Naive B cell (primary cell): ENCODE measurements around the gene GNB1. TPM values are rescaled to one million over a fixed set of nuclear protein-coding genes. Genes with fewer than 3 reads are reported as not detected.

ENCODE experiments used
- ATAC-seq, 2 donors: fragments of 150-1000 bp; cut with Tn5 transposase; 2 replicates each; pipeline ENCODE4 v1.10.0; 2021; ENCODE audit warnings: low read depth in 2 of 2, mild to moderate bottlenecking in 2 of 2, moderate library complexity in 2 of 2
- DNase-seq: peaks from one replicate; pipeline ENCODE4 v3.0.0; 2022
- H3K27ac Mint-ChIP-seq, 6 donors: one replicate each; pipeline ENCODE4 v1.8.0; 2020 to 2022; ENCODE audit warnings: mild to moderate bottlenecking in 6 of 6, mixed read lengths in 6 of 6, moderate library complexity in 5 of 6, inconsistent platforms in 2 of 6
- H3K27me3 Mint-ChIP-seq, 3 donors: one replicate each; pipeline ENCODE4 v1.8.0; 2021 to 2022; ENCODE audit warnings: mixed read lengths in 3 of 3, mild to moderate bottlenecking in 1 of 3
- H3K36me3 Mint-ChIP-seq, 2 donors: one replicate each; pipeline ENCODE4 v1.8.0; 2020 to 2022; ENCODE audit warnings: mixed read lengths in 2 of 2, inconsistent platforms in 1 of 2, mild to moderate bottlenecking in 1 of 2
- H3K4me1 Mint-ChIP-seq, 3 donors: one replicate each; pipeline ENCODE4 v1.8.0; 2020 to 2022; ENCODE audit warnings: mixed read lengths in 3 of 3, inconsistent platforms in 1 of 3, mild to moderate bottlenecking in 1 of 3, moderate library complexity in 1 of 3
- H3K4me3 Mint-ChIP-seq, 8 donors: one replicate each; pipeline ENCODE4 v1.8.0; 2020 to 2022; ENCODE audit warnings: mild to moderate bottlenecking in 8 of 8, mixed read lengths in 8 of 8, moderate library complexity in 8 of 8, inconsistent platforms in 2 of 8
- H3K9me3 Mint-ChIP-seq, 7 donors: one replicate each; pipeline ENCODE4 v1.8.0; 2020 to 2022; ENCODE audit warnings: mixed read lengths in 7 of 7, mild to moderate bottlenecking in 5 of 7, inconsistent platforms in 2 of 7, moderate library complexity in 1 of 7
- polyA plus RNA-seq, 6 donors: library from polyadenylated mRNA; unstranded; fragments of 300-500 nt; fragmentation: Illumina TruSeq; gene quantifications; one replicate each; pipeline ENCODE4 v1.2.3, GENCODE V29; 2021; ENCODE audit warnings: low read depth in 6 of 6

GNB1 gene
- polyA plus RNA-seq, 6 donors from 2014 or later = 57.9 to 131 (median 92.3) TPM

DNA sequence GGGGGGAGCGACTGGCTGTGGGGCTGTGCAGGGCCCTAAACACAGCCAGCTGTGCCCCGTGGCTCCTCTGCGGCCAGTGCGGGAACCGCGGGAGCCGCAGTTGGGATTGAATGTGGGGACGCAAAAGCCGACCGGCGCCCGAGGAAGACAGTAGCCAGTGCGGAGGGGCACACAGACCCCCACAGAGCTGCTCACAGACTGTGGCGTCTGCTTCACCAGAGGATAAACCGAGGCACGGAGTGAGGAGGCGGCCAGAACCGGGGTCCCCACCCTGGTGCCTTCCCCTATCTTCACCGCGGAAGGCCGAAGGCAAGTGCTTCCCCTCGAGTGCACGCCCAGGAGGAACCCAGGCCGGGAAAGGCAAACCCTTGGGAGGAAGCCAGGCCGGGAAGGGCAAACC is 36.9 kb upstream of the GNB1 start:
- no peak for DNase-seq
- ATAC-seq = no peak
- Mint-ChIP-seq H3K36me3 (no peaks in the 10 kb centered on the region), H3K4me3 (no peak overlapping the region), H3K9me3 (no peaks in the 10 kb centered on the region), H3K27me3 (peaks cover 0 to 22% (median 0%) of the 10 kb centered on the region in 3 donors), H3K27ac (no peak overlapping the region), H3K4me1 (peaks cover 0 to 2% (median 0%) of the 10 kb centered on the region in 3 donors)

DNA sequence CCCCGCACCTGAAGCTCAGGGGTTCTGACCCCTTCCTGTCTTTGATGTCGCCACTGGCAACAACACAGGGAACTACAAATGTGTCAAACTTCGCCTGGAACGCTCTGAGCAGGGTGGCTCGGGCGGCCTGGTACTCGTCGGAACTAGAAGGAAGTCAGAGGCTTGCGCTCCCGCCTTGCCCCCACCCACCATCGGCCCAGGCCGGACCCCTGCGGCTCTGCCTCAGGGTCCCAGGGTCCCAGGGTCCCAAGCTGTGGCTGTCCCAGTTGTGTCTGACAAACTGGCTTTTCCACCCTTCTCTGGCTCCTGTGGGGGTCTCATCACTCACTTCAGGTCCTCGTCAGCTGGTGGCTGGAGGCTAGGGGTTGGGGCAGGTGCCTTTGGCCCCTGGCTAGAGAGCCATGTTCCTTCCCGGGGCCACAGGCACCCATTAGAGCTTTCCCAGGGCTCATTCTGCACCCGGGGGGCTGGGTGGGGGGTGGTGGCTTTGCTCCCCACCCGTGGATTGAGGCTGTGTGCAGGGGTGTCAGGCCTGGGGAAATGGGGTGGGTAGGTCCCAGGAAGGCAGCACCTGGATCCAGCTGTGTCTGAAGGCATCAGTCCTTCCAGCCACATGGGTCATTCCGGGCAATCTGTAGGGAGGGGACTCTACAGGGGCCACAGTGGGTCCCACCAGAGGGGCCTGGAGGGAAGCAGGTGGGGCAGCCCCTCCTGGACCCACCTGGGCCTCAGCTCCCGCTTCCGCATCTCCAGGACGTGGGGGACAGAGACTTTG is 36.2 kb upstream of the GNB1 start:
- Mint-ChIP-seq H3K4me1 (peaks cover 0 to 2% (median 0%) of the 10 kb centered on the region in 3 donors), H3K9me3 (no peaks in the 10 kb centered on the region), H3K27me3 (peaks cover 0 to 27% (median 0%) of the 10 kb centered on the region in 3 donors), H3K4me3 (no peak overlapping the region), H3K27ac (no peak overlapping the region), H3K36me3 (no peaks in the 10 kb centered on the region)
- DNase-seq (no peak), ATAC-seq (no peak)

DNA sequence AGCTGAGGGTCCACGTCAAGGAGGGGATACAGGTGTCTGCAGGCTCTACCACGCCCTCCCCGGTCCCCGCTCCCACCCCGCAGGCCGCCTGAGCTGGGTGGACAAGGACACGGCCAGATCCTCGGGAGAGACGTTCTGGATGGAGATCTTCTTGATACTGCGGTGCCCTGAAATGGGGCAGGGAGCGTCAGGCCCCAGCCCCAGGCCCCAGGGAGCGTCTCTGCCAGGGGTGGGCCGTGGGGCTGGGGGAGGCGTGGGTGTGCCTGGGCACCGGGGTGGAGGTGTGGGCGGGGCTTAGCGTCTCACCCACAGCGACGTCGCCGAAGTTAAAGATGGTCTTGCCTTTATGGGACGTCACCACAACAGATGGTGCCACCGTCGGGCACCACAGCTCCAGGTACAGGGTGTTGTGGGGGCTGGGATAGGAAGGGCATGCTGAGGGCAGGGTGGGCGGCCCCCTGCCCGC is 35.5 kb upstream of the GNB1 start:
- H3K36me3 Mint-ChIP-seq = no peaks in the 10 kb centered on the region
- no peaks in the 10 kb centered on the region for H3K9me3 Mint-ChIP-seq
- peaks cover 0 to 2% (median 0%) of the 10 kb centered on the region in 3 donors for H3K4me1 Mint-ChIP-seq
- DNase-seq (no peak), ATAC-seq (no peak)
- H3K27me3 Mint-ChIP-seq = peaks cover 0 to 27% (median 0%) of the 10 kb centered on the region in 3 donors
- H3K27ac Mint-ChIP-seq = no peak overlapping the region
- H3K4me3 Mint-ChIP-seq = no peak overlapping the region

DNA sequence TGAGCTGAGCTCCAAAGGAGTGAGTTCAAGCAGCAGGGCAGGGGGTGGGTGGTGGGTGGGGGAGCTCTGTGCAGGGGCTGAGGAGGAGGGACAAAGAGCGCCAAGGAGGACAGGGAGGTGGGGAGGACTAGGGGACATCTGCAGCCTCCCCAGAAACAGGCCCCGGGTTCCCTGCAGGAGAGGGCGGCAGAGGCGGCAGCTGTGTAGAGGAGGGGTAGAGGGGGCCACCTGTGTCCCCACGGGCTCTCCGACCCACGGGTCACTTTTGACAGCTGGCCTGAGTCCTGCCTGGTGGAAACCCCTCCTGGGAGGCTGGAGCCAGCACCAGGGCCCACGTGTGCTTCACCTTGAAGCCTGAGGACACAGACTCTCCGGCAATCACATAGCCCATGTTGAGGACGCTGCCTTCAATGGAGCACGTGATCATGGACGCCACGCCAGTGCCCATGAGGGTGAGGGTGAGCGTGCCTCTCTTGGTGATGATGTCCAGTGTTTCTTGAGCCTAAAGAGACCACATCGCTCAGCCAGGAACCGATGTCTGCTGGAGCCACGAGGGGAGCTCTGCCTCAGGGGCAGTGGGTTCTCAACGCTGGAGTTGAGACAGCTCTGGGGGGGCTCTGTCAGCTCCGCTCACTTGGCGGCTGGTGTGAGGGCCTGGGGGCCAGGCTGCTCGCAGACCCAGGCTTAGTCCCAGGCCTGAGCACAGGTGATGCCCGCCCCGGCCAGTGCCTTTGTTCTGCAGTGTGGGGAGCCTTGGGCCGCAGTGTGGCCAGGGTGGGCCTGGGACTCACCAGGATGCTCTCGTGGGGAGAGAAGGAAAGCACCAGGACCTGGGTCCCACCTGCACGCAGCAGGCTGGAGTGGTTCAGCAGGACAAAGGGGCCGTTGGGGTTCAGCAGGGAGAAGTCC is 34.8 kb upstream of the GNB1 start:
- Mint-ChIP-seq H3K9me3 (no peaks in the 10 kb centered on the region), H3K36me3 (no peaks in the 10 kb centered on the region), H3K4me1 (peaks cover 0 to 2% (median 0%) of the 10 kb centered on the region in 3 donors), H3K27ac (no peak overlapping the region), H3K4me3 (no peak overlapping the region), H3K27me3 (peaks cover 0 to 27% (median 0%) of the 10 kb centered on the region in 3 donors)
- no peak for ATAC-seq
- no peak for DNase-seq

DNA sequence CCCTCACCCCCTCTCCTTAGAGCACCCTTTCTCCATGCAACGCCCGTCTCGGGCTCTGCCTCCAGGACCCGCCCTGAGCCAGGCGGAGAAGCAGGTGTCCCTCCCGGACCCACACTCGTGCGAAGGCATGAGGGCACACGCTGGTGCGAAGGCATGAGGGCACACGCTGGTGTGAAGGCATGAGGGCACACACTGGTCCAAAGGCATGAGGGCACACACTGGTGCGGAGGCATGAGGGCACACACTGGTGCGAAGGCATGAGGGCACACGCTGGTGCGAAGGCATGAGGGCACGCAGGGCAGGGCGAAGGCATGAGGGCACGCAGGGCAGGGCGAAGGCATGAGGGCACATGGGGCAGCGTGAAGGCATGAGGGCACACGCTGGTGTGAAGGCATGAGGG is 34.0 kb upstream of the GNB1 start:
- Mint-ChIP-seq H3K27ac (peak overlapping the region in 1 of 6 donors; percentile 62), H3K4me1 (peaks cover 0 to 2% (median 0%) of the 10 kb centered on the region in 3 donors), H3K4me3 (no peak overlapping the region), H3K27me3 (peaks cover 0 to 27% (median 0%) of the 10 kb centered on the region in 3 donors), H3K9me3 (no peaks in the 10 kb centered on the region), H3K36me3 (no peaks in the 10 kb centered on the region)
- ATAC-seq (no peak), DNase-seq (no peak)

DNA sequence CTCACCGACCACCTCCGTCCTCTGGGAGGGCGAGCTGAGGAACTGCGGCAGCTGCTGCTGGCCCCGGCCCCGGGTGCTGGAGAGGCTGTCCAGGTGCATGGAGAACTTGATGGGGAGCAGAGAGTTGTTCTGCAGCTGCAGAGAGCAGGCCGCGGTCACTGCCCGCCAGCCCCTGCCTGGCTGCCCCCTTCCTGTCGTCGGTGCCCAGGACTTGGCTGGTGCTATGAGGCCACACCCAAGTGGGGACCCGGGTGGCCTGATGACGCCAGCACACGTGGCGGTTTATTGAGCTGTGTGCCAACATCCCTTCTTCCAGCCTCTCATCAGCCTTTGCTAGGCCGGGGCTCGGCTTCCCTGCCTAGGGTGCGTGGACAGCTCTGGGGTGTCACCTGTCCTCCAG is 33.5 kb upstream of the GNB1 start:
- H3K27ac Mint-ChIP-seq = peak overlapping the region in 1 of 6 donors; percentile 62
- peaks cover 0 to 2% (median 0%) of the 10 kb centered on the region in 3 donors for H3K4me1 Mint-ChIP-seq
- ATAC-seq (no peak), DNase-seq (no peak)
- peaks cover 0 to under 1% (median 0%) of the 10 kb centered on the region in 7 donors for H3K9me3 Mint-ChIP-seq
- H3K36me3 Mint-ChIP-seq = no peaks in the 10 kb centered on the region
- no peak overlapping the region for H3K4me3 Mint-ChIP-seq
- H3K27me3 Mint-ChIP-seq = peaks cover 0 to 27% (median 0%) of the 10 kb centered on the region in 3 donors

DNA sequence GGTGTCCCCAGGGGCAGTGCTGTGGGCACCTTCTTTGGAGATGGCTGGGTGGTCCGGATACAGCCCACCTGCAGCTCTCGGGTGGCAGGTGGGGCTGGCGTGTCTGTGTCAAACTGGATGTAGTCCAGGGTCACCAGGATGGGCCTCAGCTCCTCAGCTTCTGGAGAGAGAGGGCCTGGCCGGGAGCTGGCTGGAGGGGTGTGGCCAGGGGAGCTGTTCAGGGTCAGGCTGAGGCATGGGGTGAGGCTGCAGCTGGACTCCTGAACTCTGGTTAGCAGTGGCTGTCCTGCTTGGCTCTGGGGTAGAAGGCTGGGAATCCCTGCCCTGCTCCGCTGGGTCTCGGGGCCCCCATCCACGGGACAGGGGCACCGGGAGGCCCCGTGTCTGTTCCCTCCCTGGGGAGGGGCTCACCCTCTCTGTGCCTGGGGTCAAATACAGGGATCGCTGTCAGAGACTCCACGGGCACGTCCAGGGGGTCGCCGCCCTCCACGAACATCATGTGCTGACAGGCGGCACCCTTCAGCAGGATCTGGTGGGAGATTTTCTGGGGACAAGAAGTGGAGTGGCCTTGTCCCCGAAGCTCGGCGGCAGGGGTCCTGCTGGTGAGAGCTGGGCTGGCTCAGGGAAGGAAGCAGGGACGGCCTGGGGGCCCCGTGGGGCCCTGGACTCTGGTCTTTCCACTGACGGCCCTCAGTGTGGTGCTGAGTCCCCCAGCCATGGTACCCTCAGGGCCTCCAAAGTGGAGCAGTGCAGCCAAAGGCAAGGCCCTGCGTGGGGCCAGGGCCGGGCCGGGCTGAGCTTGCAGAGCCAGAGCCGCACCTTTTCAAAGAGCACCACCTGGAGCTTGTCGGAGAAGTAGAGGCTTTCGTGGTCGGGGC is 32.3 kb upstream of the GNB1 start:
- H3K36me3 Mint-ChIP-seq = no peaks in the 10 kb centered on the region
- no peak for DNase-seq

DNA sequence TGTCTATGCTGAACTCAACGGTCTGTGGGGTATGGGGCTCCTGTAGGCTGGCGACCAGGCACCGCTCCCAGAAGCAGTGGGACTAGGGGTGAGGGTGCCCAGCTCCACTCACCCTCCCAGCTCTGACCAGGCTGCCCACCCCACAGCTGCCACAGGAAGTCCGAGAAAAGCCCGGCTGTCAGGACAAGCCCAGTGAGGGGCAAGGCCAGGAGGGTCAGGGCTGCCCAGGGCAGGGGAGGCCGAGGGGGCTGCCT is 31.7 kb upstream of the GNB1 start:
- Mint-ChIP-seq H3K27ac (no peak overlapping the region), H3K36me3 (no peaks in the 10 kb centered on the region), H3K27me3 (peaks cover 0 to 27% (median 0%) of the 10 kb centered on the region in 3 donors)

More for the DNA sequence above, 32.3 kb upstream of the GNB1 start:
- H3K9me3 Mint-ChIP-seq = peaks cover 0 to 2% (median 0%) of the 10 kb centered on the region in 7 donors
- H3K27ac Mint-ChIP-seq = no peak overlapping the region
- H3K27me3 Mint-ChIP-seq = peaks cover 0 to 27% (median 0%) of the 10 kb centered on the region in 3 donors
- H3K4me1 Mint-ChIP-seq = peaks cover 0 to 2% (median 0%) of the 10 kb centered on the region in 3 donors
- ATAC-seq = no peak
- peak overlapping the region in 1 of 8 donors; percentile 67 for H3K4me3 Mint-ChIP-seq

DNA sequence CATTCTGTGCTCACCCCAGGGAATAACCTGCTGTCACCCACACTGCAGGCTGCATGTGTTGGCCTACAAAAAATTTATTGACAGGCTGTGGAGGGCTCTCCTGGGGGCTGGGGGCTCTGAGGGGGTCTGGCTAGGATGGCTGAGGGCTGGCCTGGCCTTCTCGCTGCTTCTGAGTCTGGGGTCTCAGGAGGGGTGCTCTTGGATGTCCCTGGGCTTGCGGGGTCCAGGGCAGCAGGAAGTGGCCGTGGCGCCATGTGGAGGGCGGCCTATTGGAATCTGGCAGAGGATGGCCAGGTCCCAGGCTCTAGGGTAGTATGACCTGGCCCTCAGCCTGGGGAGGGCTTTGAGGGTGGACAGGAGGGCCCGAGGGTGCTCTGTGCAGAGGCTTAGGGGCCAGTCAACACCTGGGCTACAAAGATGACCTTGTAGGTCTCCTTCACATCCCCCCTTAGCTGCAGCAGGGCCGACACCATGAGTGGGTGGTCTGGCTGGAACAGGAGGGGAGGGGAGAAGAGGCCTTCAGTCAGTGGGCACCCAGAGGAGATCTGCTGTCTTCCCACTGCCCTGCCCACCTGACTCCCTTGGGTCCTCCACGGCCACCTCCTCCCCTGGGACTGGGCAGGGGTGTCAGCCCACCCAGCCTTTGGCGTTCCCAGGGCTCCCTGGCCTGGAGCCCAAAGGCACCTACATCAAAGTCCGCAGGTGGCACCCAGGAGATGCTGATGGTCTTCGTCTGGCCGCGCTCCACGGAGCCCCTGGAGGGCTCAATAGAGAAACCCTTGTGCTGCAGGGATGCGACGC is 31.2 kb upstream of the GNB1 start:
- DNase-seq (no peak), ATAC-seq (no peak)
- H3K4me1 Mint-ChIP-seq = peaks cover 0 to 5% (median 2%) of the 10 kb centered on the region in 3 donors
- peaks cover 0 to 27% (median 0%) of the 10 kb centered on the region in 3 donors for H3K27me3 Mint-ChIP-seq
- no peak overlapping the region for H3K4me3 Mint-ChIP-seq
- no peak overlapping the region for H3K27ac Mint-ChIP-seq
- peaks cover 0 to 2% (median 0%) of the 10 kb centered on the region in 7 donors for H3K9me3 Mint-ChIP-seq
- H3K36me3 Mint-ChIP-seq = no peaks in the 10 kb centered on the region

More for the DNA sequence above, 31.7 kb upstream of the GNB1 start:
- no peak for DNase-seq
- Mint-ChIP-seq H3K4me3 (peak overlapping the region in 1 of 8 donors; percentile 16), H3K9me3 (peaks cover 0 to 2% (median 0%) of the 10 kb centered on the region in 7 donors), H3K4me1 (peaks cover 0 to 2% (median 2%) of the 10 kb centered on the region in 3 donors)
- ATAC-seq = no peak

DNA sequence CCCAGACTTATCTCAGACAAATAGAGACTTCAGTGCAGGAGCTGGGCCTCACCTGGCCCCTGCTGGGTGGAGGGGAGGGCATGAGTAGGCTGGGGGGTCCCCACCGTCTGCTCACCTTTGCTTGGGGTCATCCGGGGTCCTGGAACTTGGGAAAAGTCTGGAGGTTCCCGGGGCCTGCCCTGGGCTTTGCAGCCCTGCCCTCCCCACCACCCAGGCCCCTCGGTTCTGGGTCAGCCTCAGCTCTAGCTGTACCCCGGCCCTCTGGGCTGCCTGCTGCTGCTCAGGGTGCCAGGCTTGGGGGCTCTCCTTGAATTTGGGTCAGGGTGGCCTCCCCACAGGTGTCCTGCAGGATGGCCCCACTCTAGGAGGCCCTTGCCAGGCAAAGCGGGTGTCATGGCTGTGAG is 30.6 kb upstream of the GNB1 start:
- H3K27me3 Mint-ChIP-seq = peaks cover 0 to 23% (median 0%) of the 10 kb centered on the region in 3 donors
- peaks cover 0 to 5% (median 2%) of the 10 kb centered on the region in 3 donors for H3K4me1 Mint-ChIP-seq
- H3K9me3 Mint-ChIP-seq = peaks cover 0 to 2% (median 0%) of the 10 kb centered on the region in 7 donors
- no peak overlapping the region for H3K27ac Mint-ChIP-seq
- no peaks in the 10 kb centered on the region for H3K36me3 Mint-ChIP-seq
- no peak overlapping the region for H3K4me3 Mint-ChIP-seq
- DNase-seq (no peak), ATAC-seq (no peak)

DNA sequence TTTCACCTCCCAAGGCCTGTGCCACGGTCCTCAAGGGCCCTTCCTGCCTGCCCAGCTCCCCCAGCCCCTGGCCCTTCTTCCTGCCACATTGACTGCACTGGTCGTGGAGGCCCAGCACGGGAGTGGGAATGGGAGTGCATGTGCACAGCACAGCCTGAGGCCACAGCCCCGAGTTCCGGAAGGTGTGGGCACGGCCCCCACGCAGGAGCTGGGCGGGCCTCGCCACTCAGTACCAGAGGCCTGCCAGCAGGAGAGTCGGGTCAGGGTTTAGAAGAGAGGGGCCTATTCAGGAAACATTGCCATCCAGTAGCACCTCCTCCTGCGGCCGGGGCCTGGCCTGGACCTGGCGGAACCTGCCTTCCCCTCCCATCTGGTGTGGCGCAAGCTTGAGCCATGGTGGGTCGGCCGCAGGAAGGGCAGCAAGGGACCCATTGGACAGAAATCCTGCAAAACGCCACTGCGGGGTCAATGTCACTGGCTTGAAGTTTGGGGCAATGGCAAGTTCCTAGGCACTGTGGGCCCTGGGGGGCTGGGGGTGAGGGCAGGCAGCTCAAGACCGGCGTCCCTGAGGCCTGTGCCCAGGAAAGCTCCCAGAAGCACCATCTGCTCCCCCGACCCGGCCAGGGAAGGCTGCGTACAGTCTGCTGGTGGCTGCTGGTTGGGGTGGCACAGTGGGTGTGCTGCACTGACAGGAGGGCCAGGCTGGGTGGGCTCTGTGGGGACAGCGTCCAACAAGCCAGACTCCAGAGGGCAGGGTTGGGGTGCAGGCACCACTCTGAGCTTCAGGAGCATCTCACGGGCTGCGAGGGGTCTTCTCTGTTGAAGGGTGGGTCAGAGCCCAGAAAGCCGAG is 29.9 kb upstream of the GNB1 start:
- DNase-seq = no peak
- peak overlapping the region in 2 of 8 donors; percentile 10 to 23 for H3K4me3 Mint-ChIP-seq
- no peaks in the 10 kb centered on the region for H3K36me3 Mint-ChIP-seq
- H3K27me3 Mint-ChIP-seq = peaks cover 0 to 22% (median 0%) of the 10 kb centered on the region in 3 donors
- no peak for ATAC-seq
- H3K27ac Mint-ChIP-seq = peak overlapping the region in 1 of 6 donors; percentile 76
- peaks cover 0 to 2% (median 0%) of the 10 kb centered on the region in 7 donors for H3K9me3 Mint-ChIP-seq
- peaks cover 0 to 5% (median 2%) of the 10 kb centered on the region in 3 donors for H3K4me1 Mint-ChIP-seq
